UCSD-AML1 (cell line): ENCODE data around the gene SCAF11.

ENCODE experiments used
- DNase-seq: peaks from one replicate; lab custom pipeline; 2025; ENCODE audit not compliant: unreplicated experiment; lab: John Stamatoyannopoulos, UW

SCAF11 gene

DNA sequence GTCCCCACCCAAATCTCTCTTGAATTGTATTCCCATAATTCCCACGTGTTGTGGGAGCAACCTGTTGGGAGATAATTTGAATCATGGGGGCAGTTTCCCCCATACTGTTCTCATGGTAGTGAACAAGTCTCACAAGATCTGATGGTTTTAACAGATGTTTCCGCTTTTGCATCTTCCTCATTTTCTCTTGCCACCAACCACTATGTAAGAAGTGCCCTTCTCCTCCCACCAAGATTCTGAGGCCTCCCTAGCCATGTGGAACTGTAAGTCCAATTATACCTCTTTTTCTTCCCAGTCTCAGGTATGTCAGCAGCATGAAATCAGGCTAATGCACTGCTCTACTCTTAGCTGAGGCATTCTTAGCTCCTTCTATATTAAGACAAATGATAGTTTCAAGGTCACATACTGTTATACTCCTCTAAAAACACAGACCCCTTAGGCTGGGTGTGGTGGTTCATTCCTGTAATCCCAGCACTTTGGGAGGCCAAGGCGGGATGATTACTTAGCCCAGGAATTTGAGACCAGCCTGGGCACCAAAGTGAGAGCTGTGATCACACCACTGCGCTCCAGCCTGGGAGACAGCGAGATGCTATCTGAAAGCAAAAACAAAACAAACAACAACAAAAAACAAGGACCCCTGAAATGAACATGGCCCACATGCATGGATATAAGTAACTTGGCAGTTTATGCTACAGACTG lies 3.6 kb downstream of the SCAF11 start:
- DNase-seq: no peak

DNA sequence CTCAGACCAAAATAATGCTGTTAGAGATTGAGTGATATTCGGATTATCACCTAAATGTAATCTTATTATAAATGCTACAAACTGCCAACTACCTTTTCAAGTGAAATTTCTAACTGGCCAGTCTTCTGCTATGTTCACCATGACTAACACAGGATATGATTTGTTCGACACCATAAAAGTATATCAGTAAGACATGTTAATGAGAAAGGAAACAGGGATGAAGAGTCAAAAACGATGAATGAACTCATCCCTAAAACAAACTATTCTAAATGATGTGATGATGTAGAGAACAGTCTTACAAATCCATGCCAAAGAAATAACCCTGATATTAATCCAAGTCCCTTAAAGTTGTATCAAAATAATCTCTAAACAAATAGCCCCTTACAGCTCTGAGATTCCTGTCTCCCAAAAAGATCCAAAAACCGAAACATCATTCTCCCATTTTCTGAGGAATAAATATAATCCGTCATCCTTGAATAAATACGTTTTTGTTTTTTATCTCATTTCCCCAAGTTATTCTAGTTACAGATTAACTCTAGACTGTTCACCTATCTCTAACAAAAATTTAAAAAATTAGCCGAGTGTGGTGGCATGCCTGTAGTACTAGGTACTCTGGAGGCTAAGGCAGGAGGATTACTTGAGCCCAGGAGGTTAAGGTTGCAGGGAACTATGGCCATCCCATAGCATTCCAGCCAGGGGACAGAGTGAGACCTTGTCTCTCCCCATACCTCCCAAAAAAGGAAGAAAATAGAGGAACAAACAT lies 9.1 kb downstream of the SCAF11 start:
- DNase-seq: no peak

DNA sequence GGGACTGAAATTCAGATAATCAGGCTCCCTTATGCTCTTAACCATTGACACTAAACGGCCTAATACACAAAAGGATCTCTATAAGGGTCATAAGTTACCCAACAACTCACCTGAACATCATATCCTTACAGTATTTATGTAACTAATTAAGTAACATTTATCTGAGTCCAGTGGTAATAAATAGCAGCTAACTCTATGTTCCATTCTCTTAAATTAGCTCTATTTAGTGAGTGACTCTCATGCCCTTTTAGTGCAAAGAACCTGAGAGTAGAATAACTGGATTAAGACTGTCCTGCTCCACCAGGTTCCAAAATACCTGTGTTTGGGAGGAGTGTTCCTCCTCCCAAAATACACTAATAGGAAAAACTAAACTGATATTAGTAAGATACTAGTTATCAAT lies 9.8 kb downstream of the SCAF11 start:
- no peak for DNase-seq

DNA sequence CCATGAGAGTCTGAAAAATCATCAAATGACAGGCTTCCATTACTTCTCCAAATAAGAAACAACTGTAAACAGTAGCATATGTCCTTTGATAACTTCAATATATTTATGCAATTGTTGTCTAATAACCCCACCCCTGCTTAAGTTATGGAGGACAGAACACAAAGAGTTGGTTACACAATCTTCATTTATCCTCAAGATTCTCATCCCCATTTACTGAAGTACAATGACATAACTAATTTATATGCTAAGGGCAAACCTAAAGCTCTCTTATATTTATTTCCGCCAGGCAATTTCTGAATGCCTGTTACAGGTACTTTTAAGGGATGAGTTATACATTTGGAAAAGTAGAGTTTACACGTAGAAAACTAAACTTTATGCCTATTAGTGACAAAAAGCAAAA lies 12.3 kb downstream of the SCAF11 start:
- no peak for DNase-seq

DNA sequence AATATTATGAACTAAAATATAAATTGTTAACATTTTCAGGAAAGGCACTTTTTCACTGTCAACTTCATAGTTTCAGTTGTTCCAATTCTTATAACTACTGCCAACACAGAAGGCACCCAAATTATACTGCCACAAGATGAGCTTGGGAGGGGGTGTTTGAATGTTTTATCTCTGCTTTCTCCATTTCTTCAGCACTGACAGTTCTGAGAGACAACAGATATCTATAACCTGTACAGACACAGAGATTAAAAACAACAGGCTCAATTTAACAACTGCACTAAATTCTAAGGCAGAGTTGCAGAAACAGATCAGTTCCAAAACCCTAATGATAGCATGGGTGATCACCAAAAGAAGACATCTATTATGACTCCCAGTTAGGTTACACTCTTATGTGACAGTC lies 12.8 kb downstream of the SCAF11 start:
- DNase-seq: no peak

DNA sequence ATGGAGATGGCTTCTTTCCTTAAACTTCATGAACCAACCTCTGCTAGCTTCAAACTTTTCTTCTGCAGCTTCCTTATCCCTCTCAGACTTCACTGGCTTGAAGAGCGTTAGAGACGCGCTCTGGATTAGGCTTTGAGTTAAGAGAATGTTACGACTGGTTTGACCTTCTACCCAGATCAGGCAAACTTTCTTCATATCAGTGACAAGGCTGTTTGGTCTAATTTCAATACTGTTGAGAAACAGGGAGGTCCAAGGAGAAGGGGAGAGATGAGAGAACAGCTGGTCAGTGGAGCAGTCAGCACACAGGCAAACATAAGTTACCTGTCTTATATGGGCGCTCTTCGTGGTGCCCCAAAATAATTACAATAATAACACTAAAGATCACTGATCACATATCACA lies 14.9 kb downstream of the SCAF11 start:
- DNase-seq: no peak

DNA sequence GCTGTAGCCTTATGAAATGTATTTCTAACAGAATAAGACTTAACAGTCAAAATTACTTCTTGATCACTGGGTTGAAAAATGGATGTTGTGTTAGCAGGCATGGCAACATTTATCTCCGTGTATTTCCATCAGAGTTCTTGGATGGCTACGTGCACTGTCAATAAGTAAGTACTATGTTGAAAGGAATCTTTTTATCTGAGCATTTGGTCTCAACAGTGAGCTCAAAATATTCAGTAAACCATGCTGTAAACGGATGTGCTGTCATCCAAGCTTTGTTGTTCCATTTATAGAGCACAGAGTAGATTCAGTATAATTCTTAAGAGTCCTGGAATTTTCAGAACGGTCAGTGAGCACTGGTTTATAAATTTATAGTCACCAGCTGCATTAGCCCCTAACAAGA lies 15.5 kb downstream of the SCAF11 start:
- DNase-seq: no peak

DNA sequence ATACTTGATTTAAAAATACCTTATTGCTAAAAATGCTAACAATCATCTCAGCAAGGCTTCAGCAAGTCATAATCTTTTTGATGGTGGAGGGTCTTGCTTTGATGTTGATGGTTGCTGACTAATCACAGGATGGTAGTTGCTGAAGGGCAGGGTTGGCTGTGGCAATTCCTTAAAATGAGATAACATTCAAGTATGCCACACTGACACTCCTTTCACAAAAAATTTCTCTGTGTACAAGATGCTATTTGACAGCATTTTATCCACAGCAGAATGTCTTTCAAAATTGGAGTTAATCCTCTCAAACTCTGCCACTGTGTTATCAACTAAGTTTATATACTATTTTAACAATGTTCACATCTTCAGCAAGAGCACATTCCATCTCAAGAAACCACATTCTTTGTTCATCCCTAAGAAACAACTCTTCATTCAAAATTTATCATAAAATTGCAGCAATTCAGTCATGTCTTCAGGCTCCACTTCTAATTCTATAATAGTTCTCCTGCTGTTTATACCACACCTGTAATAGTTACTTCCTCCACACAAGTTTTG lies 16.1 kb downstream of the SCAF11 start:
- DNase-seq: no peak

DNA sequence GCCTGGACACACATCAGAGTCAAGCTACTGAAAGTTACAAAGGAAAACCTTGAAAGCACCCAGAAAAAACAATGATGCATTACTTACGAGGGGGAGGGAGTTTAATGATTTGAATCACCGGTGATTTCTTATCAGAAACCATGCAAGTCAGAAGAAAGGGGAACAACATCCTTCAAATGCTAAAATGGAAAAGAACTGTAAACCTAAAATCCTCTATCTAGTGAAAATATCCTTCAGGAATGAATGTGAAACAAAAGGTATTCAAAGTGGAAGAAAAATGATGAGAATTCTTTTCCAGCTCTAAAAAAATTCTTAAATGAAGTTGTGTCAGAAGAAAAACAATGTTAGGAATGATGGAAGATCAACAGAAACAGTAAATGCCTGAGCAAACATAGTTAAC lies 16.8 kb downstream of the SCAF11 start:
- no peak for DNase-seq

DNA sequence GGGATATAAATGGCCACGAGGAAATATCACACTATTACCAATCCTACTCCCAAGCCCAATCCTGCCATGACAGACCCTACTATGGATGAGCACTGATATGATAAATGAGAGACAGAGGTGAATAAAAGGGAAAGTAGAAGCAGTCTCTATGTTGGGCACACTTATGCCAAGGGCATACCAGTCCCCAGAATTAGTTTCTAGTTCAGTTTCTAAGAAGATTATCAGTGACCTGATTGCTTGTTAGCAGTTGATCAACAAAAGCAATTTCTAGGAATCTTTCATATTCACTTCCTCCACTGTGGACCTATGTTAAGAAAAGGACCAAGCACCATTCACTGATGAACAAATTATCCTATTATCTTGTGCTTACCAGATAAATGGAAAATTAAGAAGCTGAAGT lies 20.0 kb downstream of the SCAF11 start:
- no peak for DNase-seq

DNA sequence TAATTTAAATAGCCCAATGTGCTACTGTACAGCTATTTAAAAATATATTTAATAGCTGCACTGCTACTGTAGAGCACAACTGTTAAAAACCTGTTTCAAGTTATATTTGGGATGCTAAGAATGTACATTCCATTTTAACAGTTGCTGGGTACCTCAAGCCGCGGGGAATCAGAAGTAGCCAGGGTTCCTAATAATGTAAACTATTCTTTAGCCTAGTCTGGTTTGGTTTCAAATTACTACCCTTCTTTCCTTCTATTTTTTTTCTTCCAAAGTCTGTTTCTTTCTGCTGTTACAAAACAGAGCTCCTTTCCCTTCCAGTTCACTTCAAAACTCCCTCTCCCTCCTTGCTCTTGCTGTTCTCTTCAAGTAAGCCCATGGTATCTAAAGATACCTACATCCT lies 21.3 kb downstream of the SCAF11 start:
- no peak for DNase-seq

DNA sequence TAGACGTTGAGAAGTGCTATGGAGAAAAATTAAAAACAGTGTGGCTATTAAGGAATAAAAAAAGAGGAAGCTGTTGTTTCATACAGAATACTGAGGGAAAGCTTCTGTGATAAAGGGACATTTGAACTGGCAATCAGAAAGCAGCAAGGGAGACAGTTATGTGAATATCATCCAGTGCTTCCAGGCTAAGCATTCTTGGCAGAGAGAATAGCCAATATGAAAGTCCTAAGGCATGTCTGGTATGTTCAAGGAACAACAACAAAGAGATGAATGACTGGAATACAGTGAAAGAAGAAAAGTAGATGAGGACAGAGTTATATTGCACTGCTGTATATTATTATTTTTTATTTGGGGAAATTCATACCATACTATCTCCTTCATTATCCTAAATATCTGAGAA lies 23.9 kb downstream of the SCAF11 start:
- no peak for DNase-seq

DNA sequence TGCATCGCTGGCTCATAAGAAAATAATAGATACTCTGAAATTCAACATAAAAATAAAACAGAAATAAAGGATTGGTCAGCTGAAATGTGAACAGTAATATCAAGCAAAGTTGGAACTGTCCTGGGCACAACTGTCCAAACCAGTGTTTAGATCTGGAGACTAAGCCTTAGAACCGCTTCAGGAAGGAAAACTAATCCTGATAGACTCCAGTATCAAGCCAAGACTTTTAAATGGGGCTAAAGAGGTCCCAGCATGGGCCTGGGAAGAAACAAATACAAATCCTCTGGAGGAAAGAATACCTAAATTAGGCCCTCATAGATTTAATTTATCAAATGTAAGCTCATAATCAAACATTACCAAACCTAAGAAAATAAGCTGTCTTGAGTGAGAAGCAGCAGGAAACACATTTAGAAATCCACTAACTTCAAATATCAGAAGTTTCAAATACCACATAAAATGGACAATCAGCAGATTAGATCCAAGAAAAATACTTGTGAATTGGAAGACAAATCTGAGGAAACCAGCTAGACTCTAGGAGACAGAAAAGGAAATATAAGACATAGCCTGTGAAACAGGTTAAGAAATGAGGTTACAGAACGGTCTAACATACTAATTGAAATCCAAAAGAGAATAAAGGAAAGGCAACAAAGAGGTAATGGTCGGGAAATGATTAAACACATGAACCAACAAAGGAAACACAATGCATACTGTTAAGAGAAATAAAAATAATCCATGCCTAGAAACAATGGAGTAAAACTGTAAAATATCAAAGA lies 27.6 kb downstream of the SCAF11 start:
- DNase-seq: no peak

DNA sequence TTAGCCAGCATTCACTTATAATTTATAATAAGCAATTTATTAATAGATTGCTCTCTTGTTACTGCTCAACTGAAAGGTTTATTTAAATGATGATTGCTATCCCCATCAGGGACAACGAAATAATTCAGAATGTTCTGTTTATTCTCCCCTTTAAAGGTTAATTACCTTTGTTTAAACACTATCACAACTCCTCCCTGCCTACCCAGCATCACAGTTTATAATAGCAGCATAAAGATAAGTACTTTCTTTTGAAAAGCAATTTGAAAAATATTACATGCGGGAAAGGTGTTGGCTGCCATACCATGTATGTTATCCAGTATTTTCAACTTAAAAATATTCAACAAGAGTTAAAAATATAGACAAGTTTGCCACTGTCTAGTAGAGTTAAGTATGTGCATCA lies 30.6 kb downstream of the SCAF11 start:
- DNase-seq: no peak

DNA sequence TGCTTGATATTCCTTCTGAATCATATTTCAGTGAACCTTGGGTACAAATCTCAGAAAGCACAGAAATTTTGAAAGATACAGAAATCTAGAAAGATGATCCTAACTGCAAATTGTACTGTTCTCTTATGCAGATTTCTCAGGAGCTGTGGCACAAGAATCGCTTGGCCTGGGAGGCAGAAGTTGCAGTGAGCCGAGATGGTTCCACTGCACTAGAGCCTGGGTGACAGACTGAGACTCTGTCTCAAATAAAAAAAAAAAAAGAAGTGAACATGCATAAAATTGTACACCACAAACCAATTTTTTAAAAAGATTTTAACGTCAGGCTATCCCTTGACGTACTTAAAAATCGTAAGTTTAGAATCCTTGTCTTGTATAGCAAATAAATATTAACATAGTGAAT lies 31.3 kb downstream of the SCAF11 start:
- no peak for DNase-seq

DNA sequence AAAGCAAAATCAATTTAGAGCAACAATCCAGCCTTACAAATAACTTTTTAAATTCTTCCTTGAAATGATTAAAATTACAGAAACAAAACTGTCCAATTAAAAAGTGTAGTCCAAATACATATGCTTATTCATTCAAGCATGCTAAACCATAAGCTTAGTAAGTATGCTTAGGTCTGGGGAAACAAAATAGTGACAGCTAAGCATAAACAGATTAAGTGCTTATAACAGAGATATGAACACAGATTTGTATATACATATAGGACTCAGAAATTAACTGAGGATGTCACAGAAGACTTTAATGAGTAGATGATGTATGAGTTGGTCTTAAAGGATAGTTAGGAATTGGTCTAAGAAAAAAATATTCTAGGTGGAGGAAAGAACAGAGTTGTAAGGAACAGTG lies 41.8 kb downstream of the SCAF11 start:
- DNase-seq: no peak

DNA sequence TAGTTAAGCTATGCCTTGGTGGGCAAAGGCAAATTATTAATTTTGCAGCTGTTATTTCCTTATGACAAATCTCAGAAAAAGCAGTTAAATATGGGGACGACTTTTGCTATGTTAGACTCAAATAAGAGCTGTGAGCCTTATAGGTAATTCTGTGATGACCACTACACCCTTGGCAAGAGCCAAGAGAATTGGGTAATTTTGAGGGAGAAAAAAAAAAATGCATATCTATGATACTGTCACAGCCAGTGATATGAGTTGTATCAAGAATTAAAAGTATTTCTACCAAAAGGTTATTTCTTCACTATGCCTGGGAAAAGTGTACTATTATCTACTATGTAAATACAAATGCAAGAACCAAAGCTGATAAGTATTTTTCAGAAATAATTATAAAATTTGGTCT lies 43.9 kb downstream of the SCAF11 start:
- DNase-seq: no peak

DNA sequence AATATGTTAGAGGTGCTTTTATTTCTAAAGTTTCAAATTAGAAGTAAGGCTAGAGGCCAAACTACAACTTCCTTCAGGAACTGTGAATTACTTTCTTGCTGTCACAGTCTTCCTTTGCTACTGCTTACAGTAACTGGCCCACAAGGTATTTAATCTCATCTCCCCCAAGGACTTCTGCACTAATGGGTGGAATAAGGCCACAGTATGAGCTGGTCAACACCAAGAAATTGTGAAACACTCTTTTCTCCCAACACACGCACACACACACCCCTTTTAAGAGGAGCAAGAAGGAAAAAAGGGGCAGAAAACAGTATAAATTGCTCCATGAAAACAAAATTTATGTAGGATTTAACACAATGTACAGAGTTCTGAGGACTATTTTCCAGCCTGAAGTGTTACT lies 45.6 kb downstream of the SCAF11 start:
- DNase-seq: no peak

DNA sequence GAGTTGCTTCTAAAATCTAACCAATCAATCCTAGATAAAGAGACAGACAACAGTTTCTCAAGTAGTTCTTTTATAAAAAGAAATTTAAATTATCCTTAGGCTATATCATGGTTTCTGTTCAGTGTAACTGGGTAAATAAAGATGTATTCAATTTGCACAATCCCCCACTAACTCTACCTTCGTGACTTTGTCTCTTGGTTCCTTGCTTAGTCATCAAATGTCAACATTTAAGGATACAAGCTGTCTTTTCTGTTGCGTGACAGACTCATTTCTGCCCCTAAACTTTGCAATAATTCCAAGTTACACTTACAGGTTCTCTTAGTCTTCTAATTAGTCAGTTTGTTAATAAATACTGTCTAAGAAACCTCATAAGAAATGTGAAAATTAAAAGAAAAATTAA lies 50.6 kb downstream of the SCAF11 start:
- DNase-seq: no peak

DNA sequence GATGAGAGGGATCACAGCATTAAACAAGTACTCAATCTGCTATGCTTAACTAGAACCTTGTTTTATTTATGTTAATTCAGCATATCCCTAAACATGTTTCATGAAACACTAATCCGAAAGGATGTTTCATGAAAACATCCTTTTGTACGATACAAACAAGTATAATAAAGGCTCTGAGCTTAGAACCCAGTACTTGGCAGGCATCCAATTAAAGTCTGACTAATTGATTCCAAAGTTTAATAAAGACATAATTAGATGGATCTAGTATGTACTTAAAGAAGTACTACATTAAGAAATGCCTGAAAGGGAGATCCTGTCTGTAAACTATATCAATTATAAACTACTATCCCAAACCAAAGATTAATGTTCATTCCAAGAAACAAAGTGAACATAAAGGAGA lies 51.8 kb downstream of the SCAF11 start:
- no peak for DNase-seq

DNA sequence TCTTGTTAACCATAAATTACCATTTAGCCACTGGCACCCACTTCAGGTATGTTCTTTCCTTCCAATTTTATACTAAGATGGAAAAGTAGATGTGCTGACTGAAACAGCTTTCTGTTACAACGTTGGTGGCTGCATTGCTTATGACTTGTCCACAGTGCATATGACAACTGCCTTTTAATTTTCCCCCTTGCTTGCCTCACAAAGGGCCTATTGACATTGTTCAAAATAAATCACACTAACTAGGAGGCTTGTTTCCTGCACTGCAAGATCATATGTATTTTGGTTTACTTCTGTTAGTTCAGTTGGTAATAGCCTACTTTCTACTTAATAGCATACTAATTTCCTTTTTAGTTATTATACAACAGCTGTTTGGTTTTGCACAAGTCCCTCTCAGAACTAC lies 55.4 kb downstream of the SCAF11 start:
- DNase-seq: no peak

DNA sequence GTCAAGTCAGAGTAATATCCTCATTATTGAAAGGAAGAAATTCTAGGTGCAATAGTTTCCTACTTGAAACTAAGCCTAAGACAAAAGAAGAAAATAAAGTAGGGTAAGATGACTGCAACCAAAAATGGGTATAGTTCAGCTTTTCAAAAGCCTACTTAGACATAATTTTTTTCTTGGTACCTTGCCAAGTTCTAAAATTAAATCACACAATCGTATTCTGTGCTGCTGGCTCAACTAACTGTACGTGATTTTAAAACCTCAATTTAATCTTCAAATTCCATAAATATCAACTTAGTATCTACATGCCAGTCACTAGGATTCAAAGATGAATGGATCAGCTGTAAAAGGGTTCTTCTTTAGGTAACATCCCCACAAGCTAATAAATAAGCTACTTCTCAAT lies 56.9 kb downstream of the SCAF11 start:
- DNase-seq: no peak
